Erythroblast (primary cell): ENCODE results near the gene RBL1.

ENCODE experiments used
- GATA1 ChIP-seq: IDR thresholded peaks from 2 replicates; pipeline ENCODE4 v1.6.1; 2011; ENCODE audit warnings: low read depth, mild to moderate bottlenecking, control low read depth, low read length, moderate library complexity
- POLR2A ChIP-seq: IDR thresholded peaks from 2 replicates; pipeline ENCODE4 v1.6.1; 2011; ENCODE audit warnings: mild to moderate bottlenecking, low read length

DNA sequence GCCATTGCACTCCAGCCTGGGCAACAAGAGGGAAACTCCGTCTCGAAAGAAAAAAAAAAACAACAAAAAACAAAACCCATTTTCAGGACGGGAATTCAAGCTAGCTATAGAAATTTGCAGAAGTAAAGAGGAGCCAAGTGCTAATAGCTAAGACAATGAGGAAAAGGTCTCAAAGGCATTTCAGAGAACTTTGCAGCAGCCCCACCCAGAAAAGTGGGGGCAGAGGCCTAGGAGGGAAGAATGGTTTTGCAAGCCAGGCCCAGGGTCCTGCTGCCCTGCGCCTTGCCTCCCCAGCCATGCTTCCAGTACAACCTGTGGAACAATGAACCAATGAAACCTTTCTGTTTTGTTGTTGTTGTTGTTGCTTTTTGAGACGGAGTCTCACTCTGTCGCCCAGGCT, 106.0 kb downstream of the RBL1 start:
- TF ChIP-seq POLR2A (no peak), GATA1 (no peak)
